Transverse colon (tissue), 4 donors: ENCODE data around the gene MYBL2. TPM values are rescaled to one million over a fixed set of nuclear protein-coding genes. Genes with fewer than 3 reads are reported as not detected.

Experiments
- DNase-seq: peaks from one replicate; pipeline ENCODE4 v3.0.0-alpha.2; 2019
- H3K27ac ChIP-seq, 4 donors: fragments of 200-600 bp; sonication (generic); 2 replicates each; pipeline ENCODE4 v1.5.1; 2016 to 2018; ENCODE audit warnings: inconsistent platforms in 4 of 4
- H3K27me3 ChIP-seq: fragments of 200-600 bp; sonication (generic); 2 replicates; pipeline ENCODE4 v1.5.1; 2017; ENCODE audit warnings: inconsistent platforms
- H3K36me3 ChIP-seq, 4 donors: fragments of 200-600 bp; sonication (generic); 2 replicates each; pipeline ENCODE4 v1.5.1; 2017 to 2019; ENCODE audit warnings: inconsistent platforms in 4 of 4
- H3K4me1 ChIP-seq, 4 donors: fragments of 200-600 bp; sonication (generic); 2 replicates each; pipeline ENCODE4 v1.5.1; 2017 to 2020; ENCODE audit warnings: inconsistent platforms in 4 of 4
- H3K4me3 ChIP-seq, 4 donors: fragments of 200-600 bp; sonication (generic); 1 replicate in 1 of 4; 2 replicates in 3 of 4; pipeline versions ENCODE4 v1.5.1 to v1.6.1; 2017 to 2019; ENCODE audit warnings: inconsistent platforms in 4 of 4
- H3K9me3 ChIP-seq, 2 donors: fragments of 200-600 bp; sonication (generic); 2 replicates each; pipeline ENCODE4 v1.5.1; 2017 to 2019; ENCODE audit warnings: inconsistent platforms in 2 of 2
- CTCF ChIP-seq, 5 experiments: fragments of 200-600 bp in 3 of 5; fragments of 450-650 bp in 2 of 5; sonication (generic) in 3 of 5; IDR thresholded peaks; 1 replicate in 2 of 5; 2 replicates in 3 of 5; pipeline ENCODE4 v1.5.1; 2016 to 2017; ENCODE audit warnings: antibody characterized with exemption in 5 of 5, inconsistent platforms in 3 of 5, mild to moderate bottlenecking in 2 of 5, moderate library complexity in 1 of 5
- EP300 ChIP-seq: sonication (generic); formaldehyde crosslinking; IDR thresholded peaks from one replicate; pipeline ENCODE4 v1.6.1; 2017; ENCODE audit warnings: antibody characterized with exemption, low read depth
- POLR2A ChIP-seq: fragments of 450-650 bp; IDR thresholded peaks from one replicate; pipeline ENCODE4 v1.6.1; 2016; ENCODE audit warnings: antibody characterized with exemption, mild to moderate bottlenecking, moderate library complexity
- POLR2AphosphoS5 ChIP-seq, 3 donors: sonication (generic); formaldehyde crosslinking; IDR thresholded peaks; one replicate each; pipeline ENCODE4 v1.6.1; 2016; ENCODE audit warnings: antibody characterized with exemption in 3 of 3
- WGBS, 2 donors: methylation state at CpG; one replicate each; pipeline ENCODE4 v1.1.5; 2018; ENCODE audit warnings: low coverage in 1 of 2; 5-methylcytosine and 5-hydroxymethylcytosine counted together
- in situ Hi-C, 4 donors: fragments of 200-750 bp; cut with MboI; loops; one replicate each; pipeline versions ENCODE4 v1.15.0 to v1.15.1; 2017; ENCODE audit warnings: low sequenced_read_pairs in 3 of 4, low pct_ligation_motif_present in 1 of 4, low pct_unique_long_range_greater_than_20kb in 1 of 4
- intact Hi-C: fragments of 100-400 bp; cut with DNase I; formaldehyde crosslinking; loops from one replicate; pipeline ENCODE4 v1.15.1; 2023; ENCODE audit warnings: low total_unique reads
- total RNA-seq, 4 donors: library from RNA; depleted of rRNA; stranded (reverse); fragments of >200 nt; gene quantifications; one replicate each; pipeline ENCODE4 v1.1.0, GENCODE V29; 2016

MYBL2 gene
- total RNA-seq, 4 donors from 2014 or later = 1.1 to 134 (median 2.2) TPM

- in situ Hi-C loops (no loop called here), intact Hi-C loops (no loop called here)
- Histone ChIP-seq H3K4me3 (no peak overlapping the region), H3K27ac (no peak overlapping the region), H3K36me3 (no peaks in the 10 kb centered on the region), H3K9me3 (no peaks in the 10 kb centered on the region), H3K27me3 (no peaks in the 10 kb centered on the region), H3K4me1 (no peaks in the 10 kb centered on the region)
- TF ChIP-seq EP300 (no peak), CTCF (IDR thresholded peaks at IDR 0.05) (no peak), POLR2A (no peak), POLR2AphosphoS5 (IDR thresholded peaks at IDR 0.05) (no peak)
- WGBS, 2 donors = 81% methylated on average over 7 of the region's 7 CpGs; no CpG with 5 or more reads in 1 of the 2 donors
- DNase-seq = no peak
Measured at GRCh38 chr20:43731469-43731868, 64.6 kb downstream of the MYBL2 start.

- Histone ChIP-seq H3K36me3 (no peaks in the 10 kb centered on the region), H3K4me1 (no peaks in the 10 kb centered on the region), H3K9me3 (no peaks in the 10 kb centered on the region), H3K27me3 (no peaks in the 10 kb centered on the region), H3K4me3 (no peak overlapping the region), H3K27ac (no peak overlapping the region)
- TF ChIP-seq EP300 (no peak), POLR2AphosphoS5 (IDR thresholded peaks at IDR 0.05) (no peak), POLR2A (no peak), CTCF (IDR thresholded peaks at IDR 0.05) (no peak)
- DNase-seq = no peak
- in situ Hi-C loops (no loop called here), intact Hi-C loops (no loop called here)
- WGBS, 2 donors = 67 to 85% methylated on average over 2 to 5 of the region's 5 CpGs
Measured at GRCh38 chr20:43731927-43732326, 65.0 kb downstream of the MYBL2 start.

GRCh38 chr20:43736588-43737158, 69.8 kb downstream of the MYBL2 start:
- no peaks in the 10 kb centered on the region for H3K27me3 ChIP-seq
- no peak overlapping the region for H3K27ac ChIP-seq
- TF ChIP-seq CTCF (IDR thresholded peaks at IDR 0.05) (no peak), EP300 (no peak), POLR2A (no peak), POLR2AphosphoS5 (IDR thresholded peaks at IDR 0.05) (no peak)
- intact Hi-C loops (no loop called here), in situ Hi-C loops (no loop called here)
- H3K4me1 ChIP-seq = no peaks in the 10 kb centered on the region
- DNase-seq = no peak
- no peaks in the 10 kb centered on the region for H3K9me3 ChIP-seq
- H3K36me3 ChIP-seq = no peaks in the 10 kb centered on the region
- WGBS, 2 donors = 32 to 60% methylated on average over 2 of the region's 2 CpGs
- H3K4me3 ChIP-seq = no peak overlapping the region

GRCh38 chr20:43737925-43738324, 71.0 kb downstream of the MYBL2 start:
- peaks cover 2% of the 10 kb centered on the region for H3K27me3 ChIP-seq

More at GRCh38 chr20:43737925-43738324, 71.0 kb downstream of the MYBL2 start:
- Histone ChIP-seq H3K36me3 (no peaks in the 10 kb centered on the region), H3K27ac (no peak overlapping the region), H3K4me3 (no peak overlapping the region), H3K4me1 (no peaks in the 10 kb centered on the region), H3K9me3 (no peaks in the 10 kb centered on the region)
- no peak for DNase-seq
- 97 to 100% methylated on average over 2 to 7 of the region's 7 CpGs for WGBS, 2 donors
- no peak for TF ChIP-seq POLR2A
- no peak for TF ChIP-seq CTCF (IDR thresholded peaks at IDR 0.05)
- no peak for TF ChIP-seq EP300
- no peak for TF ChIP-seq POLR2AphosphoS5 (IDR thresholded peaks at IDR 0.05)
- intact Hi-C loops = no loop called here
- in situ Hi-C loops = no loop called here
